OCI-LY7 (cell line): ENCODE measurements around the gene SCAMP2. TPM values are rescaled to one million over a fixed set of nuclear protein-coding genes. Genes with fewer than 3 reads are reported as not detected.
"Not testable (repeated sequence)": the region's sequence is repeated elsewhere in the genome, so short reads cannot be mapped to it uniquely, and the experiment has no call there.

ENCODE experiments used
- Bru-seq: library from RNA; stranded (reverse); fragments of 400-500 nt; gene quantifications from one replicate; lab custom pipeline; 2021; lab: Mats Ljungman, UMichigan
- BruChase-seq, 2 experiments: library from RNA; stranded (reverse); fragments of 400-500 nt; gene quantifications; one replicate each; lab custom pipeline; 2021; lab: Mats Ljungman, UMichigan
- BruUV-seq: library from RNA; stranded (reverse); fragments of 400-500 nt; replicated peaks from 2 replicates; lab custom pipeline; 2021; lab: Mats Ljungman, UMichigan
- CTCF ChIA-PET: fragments of 300-600 bp; sonication (Branson Sonifier 250); formaldehyde crosslinking; loops from one replicate; lab custom pipeline; 2022; ENCODE audit warnings: antibody characterized with exemption; ENCODE audit not compliant: unreplicated experiment; lab: Charles Lee
- POLR2A ChIA-PET: fragments of 300-600 bp; sonication (Branson Sonifier 250); formaldehyde crosslinking; loops from one replicate; lab custom pipeline; 2022; ENCODE audit warnings: antibody characterized with exemption; lab: Charles Lee
- DNase-seq: peaks from one replicate; pipeline ENCODE4 v3.0.0-alpha.2; 2015; ENCODE audit warnings: low spot score
- H2AFZ ChIP-seq: fragments of 200-600 bp; sonication (generic), shearing (Covaris generic); 2 replicates; pipeline ENCODE4 v1.6.1; 2014; ENCODE audit warnings: mild to moderate bottlenecking, antibody characterized with exemption, low read length, moderate library complexity
- H3K27ac ChIP-seq: fragments of 200-600 bp; sonication (generic); 2 replicates; pipeline ENCODE4 v1.5.1; 2014; ENCODE audit warnings: mixed run types, low read depth, mild to moderate bottlenecking, moderate library complexity, low read length, inconsistent platforms; ENCODE audit not compliant: poor library complexity, severe bottlenecking
- H3K36me3 ChIP-seq: fragments of 200-600 bp; sonication (generic); 2 replicates; pipeline ENCODE4 v1.6.1; 2014; ENCODE audit warnings: mild to moderate bottlenecking, antibody characterized with exemption, low read length, moderate library complexity, mixed read lengths; ENCODE audit not compliant: insufficient read depth
- H3K4me1 ChIP-seq: fragments of 200-600 bp; sonication (generic); 2 replicates; pipeline ENCODE4 v1.5.1; 2014; ENCODE audit warnings: mild to moderate bottlenecking, low read length; ENCODE audit not compliant: insufficient read depth, poor library complexity, severe bottlenecking
- H3K4me2 ChIP-seq: fragments of 200-600 bp; sonication (generic); 2 replicates; pipeline ENCODE4 v1.6.1; 2014; ENCODE audit warnings: mild to moderate bottlenecking, low read length
- H3K4me3 ChIP-seq: fragments of 200-600 bp; sonication (generic); 2 replicates; pipeline ENCODE4 v1.5.1; 2014; ENCODE audit warnings: mild to moderate bottlenecking, low read depth, low read length; ENCODE audit not compliant: poor library complexity, severe bottlenecking
- H3K79me2 ChIP-seq: fragments of 200-600 bp; sonication (generic); 2 replicates; pipeline ENCODE4 v1.6.1; 2016; ENCODE audit warnings: low read depth, mild to moderate bottlenecking, low read length, moderate library complexity, mixed read lengths; ENCODE audit not compliant: insufficient read depth
- H3K9me2 ChIP-seq: fragments of 200-600 bp; sonication (generic); 2 replicates; pipeline ENCODE4 v1.6.1; 2016; ENCODE audit warnings: mild to moderate bottlenecking, low read length, mixed read lengths; ENCODE audit not compliant: insufficient read depth
- H3K9me3 ChIP-seq: fragments of 200-600 bp; sonication (generic); 2 replicates; pipeline ENCODE4 v1.6.1; 2014; ENCODE audit warnings: mild to moderate bottlenecking, mixed run types, low read length, mixed read lengths
- H4K20me1 ChIP-seq: fragments of 200-600 bp; sonication (generic); 2 replicates; pipeline ENCODE4 v1.6.1; 2014; ENCODE audit warnings: mild to moderate bottlenecking, antibody characterized with exemption, low read length, moderate library complexity, mixed read lengths; ENCODE audit not compliant: insufficient read depth
- EZH2phosphoT487 ChIP-seq: fragments of 200-600 bp; sonication (generic); IDR thresholded peaks from 2 replicates; pipeline ENCODE4 v1.6.1; 2018; ENCODE audit warnings: low read depth, borderline replicate concordance, mild to moderate bottlenecking, mixed run types, antibody characterized with exemption, low read length, moderate library complexity, mixed read lengths
- intact Hi-C: fragments of 100-400 bp; cut with micrococcal nuclease; formaldehyde crosslinking; loops from one replicate; pipeline ENCODE4 v1.10.0; 2022; ENCODE audit not compliant: unreplicated experiment
- long read RNA-seq: library from polyadenylated mRNA; stranded (forward); transcript quantifications from one replicate; pipeline ENCODE4 v2.0.0, GENCODE V29; 2022
- total RNA-seq, 2 experiments: library from RNA; depleted of rRNA in 1 of 2; stranded (reverse); fragments of >200 nt in 1 of 2; shearing (Covaris generic) in 1 of 2; gene quantifications; 2 replicates each; pipeline ENCODE4 v1.2.3, GENCODE V29; 2014 to 2022
- TF ChIP-seq, protein P1 (sequence below): fragments of 200-600 bp; sonication (generic); conservative IDR thresholded peaks from 2 replicates; pipeline ENCODE4 v1.5.1; 2014; ENCODE audit warnings: mild to moderate bottlenecking, antibody characterized with exemption, low read length, moderate library complexity, mixed read lengths

The SCAMP2 gene, protein sequence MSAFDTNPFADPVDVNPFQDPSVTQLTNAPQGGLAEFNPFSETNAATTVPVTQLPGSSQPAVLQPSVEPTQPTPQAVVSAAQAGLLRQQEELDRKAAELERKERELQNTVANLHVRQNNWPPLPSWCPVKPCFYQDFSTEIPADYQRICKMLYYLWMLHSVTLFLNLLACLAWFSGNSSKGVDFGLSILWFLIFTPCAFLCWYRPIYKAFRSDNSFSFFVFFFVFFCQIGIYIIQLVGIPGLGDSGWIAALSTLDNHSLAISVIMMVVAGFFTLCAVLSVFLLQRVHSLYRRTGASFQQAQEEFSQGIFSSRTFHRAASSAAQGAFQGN
- total RNA-seq (2014; rRNA removed; shearing (Covaris generic)) (21.3 and 24.6 TPM in 2 replicates), total RNA-seq (2022) (50.7 and 55.2 TPM in 2 replicates), Bru-seq, nascent RNA (percentile 66 among the genes with signal in this experiment), BruChase-seq, experiment 1, labeled RNA remaining after a 6-hour chase (percentile 72 among the genes with signal in this experiment), BruChase-seq, experiment 2, labeled RNA remaining after a 2-hour chase (percentile 76 among the genes with signal in this experiment)
- long read RNA-seq, transcript SCAMP2-201 (9 exons, 2,453 nt), result major isoform, 101 of 141 reads
- long read RNA-seq, partial matches to known transcripts, result 8 of 141 reads
- long read RNA-seq, other reads (novel, unspliced or antisense), result 29 of 141 reads

DNA sequence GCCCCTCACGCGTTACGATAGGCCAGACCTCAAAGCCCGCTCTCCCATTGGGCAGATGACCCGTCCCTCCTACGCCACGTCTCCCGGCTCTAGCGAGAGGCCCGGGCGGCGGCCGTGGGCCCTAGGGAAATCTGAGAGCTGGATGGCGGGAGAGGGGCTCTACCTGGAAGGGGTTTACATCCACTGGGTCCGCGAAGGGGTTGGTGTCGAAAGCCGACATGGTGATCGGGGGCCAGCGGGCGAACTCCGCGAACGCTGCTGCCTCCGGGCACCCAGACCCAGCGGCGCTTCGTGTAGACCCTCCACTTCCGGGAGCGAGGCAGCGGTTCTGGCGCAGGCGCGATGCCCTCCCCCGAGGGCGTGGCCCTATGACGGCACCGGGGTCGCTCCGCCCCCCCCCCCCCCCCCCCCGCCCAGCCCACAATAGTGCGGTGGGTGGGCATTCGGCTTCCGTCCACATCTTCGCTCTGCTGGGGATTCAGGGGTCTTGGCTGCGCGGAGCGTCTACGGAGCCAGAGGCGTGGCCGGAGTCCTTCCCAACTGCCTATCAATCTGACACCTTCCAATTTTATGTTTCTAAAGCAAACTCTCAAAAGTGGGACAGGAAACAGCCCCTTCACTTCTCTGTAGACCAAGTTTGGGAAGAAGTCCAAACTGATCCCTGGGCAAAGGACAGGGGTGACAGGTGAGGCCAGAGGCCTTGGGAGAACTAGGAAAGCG, at the start of gene SCAMP2:
Gene SCAMP2, minus strand, starts transcription at position 330 of the 720 bp plus-strand sequence. Its CDS starts 110 bp downstream, at position 220.
- POLR2A ChIA-PET, result interaction anchor here (1.1 to 2.5 kb wide), 2 partner anchors 10 to 17 kb away, joined by 3 to 8 read pairs; partner anchors contain the start of gene MPI
- intact Hi-C loops, result loop anchor here (2.0 kb wide), 1 partner anchor 16 kb away; no protein-coding TSS in a partner anchor
- H3K4me2 ChIP-seq, result peak within 1 kb of the TSS; percentile 82
- peaks cover 17% of the 10 kb centered on the region for H3K36me3 ChIP-seq
- peak within 1 kb of the TSS; percentile 70 for H2AFZ ChIP-seq
- H3K9me2 ChIP-seq, result no peaks in the 10 kb centered on the region
- H3K27ac ChIP-seq, result peak within 1 kb of the TSS; percentile 49
- BruUV-seq, result no TSS peak
- peaks cover 5% of the 10 kb centered on the region for H4K20me1 ChIP-seq
- H3K79me2 ChIP-seq, result peaks cover 43% of the 10 kb centered on the region
- H3K9me3 ChIP-seq, result peaks cover 8% of the 10 kb centered on the region
- no peak for TF ChIP-seq EZH2phosphoT487
- CTCF ChIA-PET, result no interaction called here
- peak within 1 kb of the TSS; percentile 74 for H3K4me3 ChIP-seq
- DNase-seq, result peak; percentile 96
- peaks cover 38% of the 10 kb centered on the region for H3K4me1 ChIP-seq

DNA sequence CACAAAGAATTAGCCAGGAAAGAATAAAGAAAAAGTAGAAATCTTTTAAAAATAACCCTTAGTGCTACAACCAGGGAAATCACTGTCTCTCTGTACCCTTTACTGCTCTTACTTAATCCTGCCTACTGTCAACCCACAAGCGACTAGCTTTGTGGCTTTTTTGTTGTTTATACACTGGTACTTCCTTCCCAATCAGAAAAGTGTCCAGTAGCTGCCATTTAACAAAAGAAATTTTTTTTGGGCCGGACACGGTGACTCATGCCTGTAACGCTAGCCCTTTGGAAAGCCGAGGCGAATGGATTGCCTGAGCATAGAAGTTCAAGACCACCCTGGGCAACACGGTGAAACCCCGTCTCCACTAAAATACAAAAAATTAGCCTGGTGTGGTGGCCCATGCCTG, 47.3 kb upstream of the SCAMP2 start:
- TF ChIP-seq, protein P1, sequence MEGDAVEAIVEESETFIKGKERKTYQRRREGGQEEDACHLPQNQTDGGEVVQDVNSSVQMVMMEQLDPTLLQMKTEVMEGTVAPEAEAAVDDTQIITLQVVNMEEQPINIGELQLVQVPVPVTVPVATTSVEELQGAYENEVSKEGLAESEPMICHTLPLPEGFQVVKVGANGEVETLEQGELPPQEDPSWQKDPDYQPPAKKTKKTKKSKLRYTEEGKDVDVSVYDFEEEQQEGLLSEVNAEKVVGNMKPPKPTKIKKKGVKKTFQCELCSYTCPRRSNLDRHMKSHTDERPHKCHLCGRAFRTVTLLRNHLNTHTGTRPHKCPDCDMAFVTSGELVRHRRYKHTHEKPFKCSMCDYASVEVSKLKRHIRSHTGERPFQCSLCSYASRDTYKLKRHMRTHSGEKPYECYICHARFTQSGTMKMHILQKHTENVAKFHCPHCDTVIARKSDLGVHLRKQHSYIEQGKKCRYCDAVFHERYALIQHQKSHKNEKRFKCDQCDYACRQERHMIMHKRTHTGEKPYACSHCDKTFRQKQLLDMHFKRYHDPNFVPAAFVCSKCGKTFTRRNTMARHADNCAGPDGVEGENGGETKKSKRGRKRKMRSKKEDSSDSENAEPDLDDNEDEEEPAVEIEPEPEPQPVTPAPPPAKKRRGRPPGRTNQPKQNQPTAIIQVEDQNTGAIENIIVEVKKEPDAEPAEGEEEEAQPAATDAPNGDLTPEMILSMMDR, result no peak
- no peak for TF ChIP-seq EZH2phosphoT487

DNA sequence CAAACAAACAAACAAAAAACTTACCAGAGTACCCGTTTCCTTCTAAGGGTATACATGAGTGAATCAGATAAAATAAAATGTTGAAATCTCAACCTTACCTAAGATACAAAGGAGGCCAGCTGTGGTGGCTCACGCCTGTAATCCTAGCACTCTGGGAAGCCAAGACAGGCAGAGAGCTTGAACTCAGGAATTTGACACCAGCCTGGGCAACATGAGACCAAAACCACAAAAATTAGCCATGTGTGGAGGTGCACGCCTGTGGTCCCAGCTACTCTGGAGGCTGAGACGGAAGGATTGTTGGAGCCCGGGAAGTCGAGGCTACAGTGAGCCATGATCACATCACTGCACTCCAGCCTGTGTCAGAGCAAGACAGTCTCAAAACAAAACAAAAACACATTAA, 44.5 kb upstream of the SCAMP2 start:
- TF ChIP-seq, protein P1, result no peak
- no peak for TF ChIP-seq EZH2phosphoT487
- POLR2A ChIA-PET, result interaction anchor here (0.7 kb wide), 1 partner anchor 11 kb away, joined by 3 read pairs; the partner anchor contains the start of gene FAM219B
- intact Hi-C loops, result no loop called here
- no peak for DNase-seq
- Histone ChIP-seq H3K36me3 (peaks cover 98% of the 10 kb centered on the region), H3K79me2 (no peaks in the 10 kb centered on the region), H3K9me3 (no peaks in the 10 kb centered on the region), H3K27ac (no peak overlapping the region), H3K4me3 (no peak overlapping the region), H3K4me1 (no peaks in the 10 kb centered on the region), H3K9me2 (no peaks in the 10 kb centered on the region), H3K4me2 (no peak overlapping the region), H4K20me1 (no peaks in the 10 kb centered on the region), H2AFZ (no peak overlapping the region)
- no TSS peak for BruUV-seq
- CTCF ChIA-PET, result no interaction called here

More for the DNA sequence above, 47.3 kb upstream of the SCAMP2 start:
- H2AFZ ChIP-seq, result no peak overlapping the region
- H3K4me1 ChIP-seq, result no peaks in the 10 kb centered on the region
- BruUV-seq, result no TSS peak
- no peaks in the 10 kb centered on the region for H3K79me2 ChIP-seq
- no peaks in the 10 kb centered on the region for H3K9me2 ChIP-seq
- POLR2A ChIA-PET, result interaction anchor here (1.0 kb wide), 1 partner anchor 14 kb away, joined by 3 read pairs; the partner anchor contains the start of gene FAM219B
- H3K9me3 ChIP-seq, result no peaks in the 10 kb centered on the region
- CTCF ChIA-PET, result interaction anchor here (1.3 kb wide), 1 partner anchor 19 kb away, joined by 3 read pairs; no protein-coding TSS in a partner anchor
- peaks cover 99% of the 10 kb centered on the region for H3K36me3 ChIP-seq
- no peak overlapping the region for H3K4me2 ChIP-seq
- no peak for DNase-seq
- H4K20me1 ChIP-seq, result no peaks in the 10 kb centered on the region
- no peak overlapping the region for H3K27ac ChIP-seq
- intact Hi-C loops, result no loop called here
- no peak overlapping the region for H3K4me3 ChIP-seq

DNA sequence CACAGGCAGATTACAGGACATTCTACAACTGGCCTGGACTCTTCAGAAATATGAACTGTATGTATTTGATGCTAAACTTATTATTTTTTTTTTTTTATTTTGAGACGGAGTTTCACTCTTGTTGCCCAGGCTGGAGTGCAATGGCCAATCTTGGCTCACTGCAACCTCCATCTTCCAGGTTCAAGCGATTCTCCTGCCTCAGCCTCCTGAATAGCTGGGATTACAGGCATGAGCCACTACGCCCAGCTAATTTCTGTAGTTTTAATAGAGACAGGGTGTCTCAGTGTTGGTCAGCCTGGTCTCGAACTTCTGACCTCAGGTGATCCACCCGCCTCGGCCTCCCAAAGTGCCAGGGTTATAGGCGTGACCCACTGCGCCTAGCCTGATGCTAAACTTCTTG, 40.6 kb upstream of the SCAMP2 start:
- POLR2A ChIA-PET, H3K9me3 ChIP-seq, H4K20me1 ChIP-seq, H3K9me2 ChIP-seq, BruUV-seq, H3K27ac ChIP-seq, H3K79me2 ChIP-seq, H3K4me1 ChIP-seq, H3K4me3 ChIP-seq, intact Hi-C loops, H3K4me2 ChIP-seq, H2AFZ ChIP-seq, DNase-seq, CTCF ChIA-PET: not testable (repeated sequence)
- H3K36me3 ChIP-seq, result peaks cover 86% of the 10 kb centered on the region
